Natural killer cell (primary cell): ENCODE data around the gene NDUFV3. TPM values are rescaled to one million over a fixed set of nuclear protein-coding genes. Genes with fewer than 3 reads are reported as not detected.
"Not testable (repeated sequence)": the region's sequence is repeated elsewhere in the genome, so short reads cannot be mapped to it uniquely, and the experiment has no call there.

Experiments used
- ATAC-seq, 3 donors: fragments of 150-1000 bp in 2 of 3; fragments of 200-7000 bp in 1 of 3; cut with Tn5 transposase; 1 replicate in 1 of 3; 2 replicates in 2 of 3; pipeline ENCODE4 v1.10.0; 2021; ENCODE audit warnings: mild to moderate bottlenecking in 2 of 3, moderate library complexity in 2 of 3
- DNase-seq, 2 donors: peaks; one replicate each; pipeline versions ENCODE4 v3.0.0 to v3.0.0-alpha.2; 2013 to 2021; ENCODE audit warnings: mixed read lengths in 1 of 2
- H3K27ac ChIP-seq: one replicate; pipeline ENCODE4 v1.5.1; 2013; ENCODE audit warnings: mild to moderate bottlenecking, low read length
- H3K27me3 ChIP-seq: one replicate; pipeline ENCODE4 v1.6.1; 2013; ENCODE audit warnings: low read length; ENCODE audit not compliant: control insufficient read depth, insufficient read depth
- H3K36me3 ChIP-seq: one replicate; pipeline ENCODE4 v1.6.1; 2013; ENCODE audit warnings: low read length; ENCODE audit not compliant: control insufficient read depth, insufficient read depth
- H3K4me1 ChIP-seq: one replicate; pipeline ENCODE4 v1.6.1; 2013; ENCODE audit warnings: low read length; ENCODE audit not compliant: control insufficient read depth, insufficient read depth
- H3K4me3 ChIP-seq: one replicate; pipeline ENCODE4 v1.5.1; 2013; ENCODE audit warnings: low read length
- H3K9me3 ChIP-seq: one replicate; pipeline ENCODE4 v1.6.1; 2013; ENCODE audit warnings: low read length; ENCODE audit not compliant: control insufficient read depth, insufficient read depth
- H3K27ac Mint-ChIP-seq, 2 donors: one replicate each; pipeline ENCODE4 v1.8.0; 2022; ENCODE audit warnings: mild to moderate bottlenecking in 2 of 2, mixed read lengths in 2 of 2, moderate library complexity in 1 of 2
- H3K27me3 Mint-ChIP-seq, 2 donors: one replicate each; pipeline ENCODE4 v1.8.0; 2022; ENCODE audit warnings: low read depth in 2 of 2, mixed read lengths in 2 of 2
- H3K36me3 Mint-ChIP-seq: one replicate; pipeline ENCODE4 v1.8.0; 2022; ENCODE audit warnings: mixed read lengths
- H3K4me1 Mint-ChIP-seq, 2 donors: one replicate each; pipeline ENCODE4 v1.8.0; 2022; ENCODE audit warnings: mixed read lengths in 2 of 2
- H3K4me3 Mint-ChIP-seq: one replicate; pipeline ENCODE4 v1.8.0; 2022; ENCODE audit warnings: mild to moderate bottlenecking, moderate library complexity, mixed read lengths
- H3K9me3 Mint-ChIP-seq, 2 donors: one replicate each; pipeline ENCODE4 v1.8.0; 2022; ENCODE audit warnings: mixed read lengths in 2 of 2
- CTCF ChIP-seq: fragments of 200-600 bp; IDR thresholded peaks from one replicate; pipeline ENCODE4 v1.8.0; 2022; ENCODE audit warnings: antibody characterized with exemption
- WGBS: methylation state at CpG from one replicate; pipeline ENCODE4 v1.1.7; 2013; ENCODE audit warnings: missing lambda C conversion rate; ENCODE audit not compliant: insufficient coverage; 5-methylcytosine and 5-hydroxymethylcytosine counted together
- intact Hi-C: fragments of 100-400 bp; cut with micrococcal nuclease; formaldehyde crosslinking; loops from one replicate; pipeline ENCODE4 v1.14.2; 2022
- total RNA-seq, 4 donors: library from RNA; stranded (reverse); fragments of 120-200 nt in 1 of 4; gene quantifications; one replicate each; pipeline versions ENCODE4 v1.2.3 to v1.2.4, GENCODE V29; 2013 to 2022

NDUFV3 gene
- total RNA-seq, 3 donors from 2014 or later (not counting 1 experiment from before 2014, with no cell fraction given) = 21.8 to 25.7 (median 23.9) TPM

DNA sequence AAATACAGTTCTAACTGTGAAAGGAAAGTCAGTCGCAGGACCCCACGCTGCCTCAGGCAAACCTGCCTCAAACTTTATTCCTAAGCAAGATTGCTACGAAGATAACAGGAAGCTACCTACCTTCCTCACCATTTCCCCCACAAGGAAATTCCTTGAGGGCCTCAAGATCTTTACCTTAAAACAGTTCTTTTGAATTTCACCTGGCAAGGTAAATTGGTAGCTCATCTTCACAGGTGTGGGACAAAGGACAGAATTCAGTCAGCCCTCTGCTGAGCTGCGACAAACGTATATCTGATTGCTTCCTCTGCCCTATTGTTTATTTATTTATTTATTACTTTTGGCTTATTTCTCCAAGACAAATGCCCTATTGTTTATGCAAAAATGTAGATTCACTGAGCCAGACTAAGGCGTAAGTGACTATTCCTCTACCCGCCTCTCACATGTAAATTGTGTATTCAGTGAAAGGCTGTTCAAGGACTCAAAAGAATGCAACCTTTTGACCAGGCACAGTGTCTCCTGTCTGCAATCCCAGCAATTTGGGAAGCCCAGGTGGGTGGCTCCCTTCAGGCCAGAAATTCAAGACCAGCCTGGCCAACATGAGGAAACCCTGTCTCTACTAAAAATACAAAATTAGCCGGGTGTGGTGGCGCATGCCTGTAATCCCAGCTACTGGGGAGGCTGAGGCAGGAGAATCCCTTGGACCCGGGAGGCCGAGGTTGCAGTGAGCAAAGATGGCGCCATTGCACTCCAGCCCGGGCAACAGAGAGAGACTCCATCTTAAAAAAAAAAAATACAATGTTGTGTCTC is 63.9 kb downstream of the NDUFV3 start:
- Mint-ChIP-seq H3K27me3 (no peaks in the 10 kb centered on the region), H3K36me3 (no peaks in the 10 kb centered on the region), H3K4me1 (peaks cover 12 to 15% of the 10 kb centered on the region in 2 donors), H3K4me3 (no peak overlapping the region), H3K9me3 (no peaks in the 10 kb centered on the region), H3K27ac (no peak overlapping the region)
- no peaks in the 10 kb centered on the region for H3K9me3 ChIP-seq
- H3K27me3 ChIP-seq = no peaks in the 10 kb centered on the region
- H3K4me1 ChIP-seq = peaks cover 12% of the 10 kb centered on the region
- H3K36me3 ChIP-seq = no peaks in the 10 kb centered on the region
- H3K4me3 ChIP-seq = no peak overlapping the region
- WGBS = 95% methylated on average over 11 of the region's 13 CpGs
- DNase-seq (no peak), ATAC-seq (peak in 1 of 3 donors; percentile 86)
- intact Hi-C loops = no loop called here
- H3K27ac ChIP-seq = no peak overlapping the region
- no peak for TF ChIP-seq CTCF

GRCh38 chr21:42958122-42958521 is 65.0 kb downstream of the NDUFV3 start:
- H3K4me3 ChIP-seq, H3K36me3 Mint-ChIP-seq, ATAC-seq, DNase-seq, H3K27ac Mint-ChIP-seq, intact Hi-C loops, H3K36me3 ChIP-seq, H3K27me3 Mint-ChIP-seq, H3K9me3 ChIP-seq, H3K9me3 Mint-ChIP-seq, H3K27me3 ChIP-seq, H3K4me3 Mint-ChIP-seq, H3K27ac ChIP-seq: not testable (repeated sequence)
- 60% methylated on average over 6 of the region's 6 CpGs for WGBS
- peaks cover 12% of the 10 kb centered on the region for H3K4me1 ChIP-seq
- H3K4me1 Mint-ChIP-seq = peaks cover 12 to 15% of the 10 kb centered on the region in 2 donors

GRCh38 chr21:42959728-42960127 is 66.6 kb downstream of the NDUFV3 start:
- H3K4me1 Mint-ChIP-seq = peaks cover 12 to 15% of the 10 kb centered on the region in 2 donors
- Histone ChIP-seq H3K4me1 (peaks cover 12% of the 10 kb centered on the region), H3K27ac (no peak overlapping the region), H3K9me3 (no peaks in the 10 kb centered on the region), H3K4me3 (no peak overlapping the region), H3K36me3 (no peaks in the 10 kb centered on the region), H3K27me3 (no peaks in the 10 kb centered on the region)
- H3K36me3 Mint-ChIP-seq = no peaks in the 10 kb centered on the region
- no peak for TF ChIP-seq CTCF
- intact Hi-C loops = no loop called here
- DNase-seq (no peak), ATAC-seq (no peak)
- no peak overlapping the region for H3K27ac Mint-ChIP-seq
- H3K9me3 Mint-ChIP-seq = no peaks in the 10 kb centered on the region
- 90% methylated on average over 3 of the region's 3 CpGs for WGBS
- H3K27me3 Mint-ChIP-seq = no peaks in the 10 kb centered on the region
- H3K4me3 Mint-ChIP-seq = peak overlapping the region; percentile 52

DNA sequence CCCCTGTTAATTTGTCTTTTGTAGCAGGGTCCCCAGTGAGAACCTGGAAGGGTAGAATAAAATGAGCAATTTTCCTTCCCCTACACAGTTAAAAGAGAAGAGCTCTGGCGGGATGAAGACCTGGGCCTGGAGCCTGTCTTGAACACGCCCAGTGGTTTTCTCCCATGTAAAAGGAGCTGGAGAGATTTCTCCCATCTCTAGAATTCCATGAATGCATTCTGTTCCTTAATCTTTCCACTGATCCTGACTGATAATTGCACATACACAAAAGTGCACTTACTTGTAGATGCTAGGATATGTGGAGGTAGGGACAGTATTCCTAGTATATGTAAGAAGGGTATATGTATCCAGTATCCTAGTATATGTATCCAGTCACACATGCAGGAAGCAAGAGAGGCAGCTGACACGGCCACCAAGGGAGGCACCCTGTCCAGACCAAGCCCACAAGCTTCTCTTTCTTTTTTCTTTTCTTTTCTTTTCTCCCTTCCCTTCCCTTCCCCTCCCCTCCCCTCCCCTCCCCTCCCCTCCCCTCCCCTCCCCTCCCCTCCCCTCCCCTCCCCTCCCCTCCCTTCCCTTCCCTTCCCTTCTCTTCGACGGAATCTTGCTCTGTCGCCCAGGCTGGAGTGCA is 69.4 kb downstream of the NDUFV3 start:
- no peaks in the 10 kb centered on the region for H3K27me3 Mint-ChIP-seq
- intact Hi-C loops = no loop called here
- no peaks in the 10 kb centered on the region for H3K9me3 Mint-ChIP-seq
- Histone ChIP-seq H3K27me3 (no peaks in the 10 kb centered on the region), H3K9me3 (no peaks in the 10 kb centered on the region), H3K4me1 (peaks cover 12% of the 10 kb centered on the region), H3K27ac (no peak overlapping the region), H3K36me3 (no peaks in the 10 kb centered on the region), H3K4me3 (no peak overlapping the region)
- peaks cover 12 to 15% of the 10 kb centered on the region in 2 donors for H3K4me1 Mint-ChIP-seq
- no peak for TF ChIP-seq CTCF
- ATAC-seq (no peak), DNase-seq (no peak)
- no peaks in the 10 kb centered on the region for H3K36me3 Mint-ChIP-seq
- H3K27ac Mint-ChIP-seq = no peak overlapping the region
- 93% methylated on average over 5 of the region's 6 CpGs for WGBS
- H3K4me3 Mint-ChIP-seq = no peak overlapping the region

Other genes with a start within 250 kb of the NDUFV3 start
- 1 to 10 TPM; 1.0 to 4.1 (median 1.2) TPM for gene PDE9A, start 239.7 kb upstream of the NDUFV3 start, total RNA-seq
- 10 to 100 TPM; 11.1 to 15.5 (median 14.0) TPM for gene WDR4, start 13.8 kb upstream of the NDUFV3 start, total RNA-seq
- not detected for gene ERVH48-1, start 32.3 kb downstream of the NDUFV3 start, total RNA-seq
- gene PKNOX1, start 81.3 kb downstream of the NDUFV3 start, total RNA-seq = 10 to 100 TPM; 19.1 to 25.5 (median 21.5) TPM
- gene CBS, start 182.5 kb downstream of the NDUFV3 start, total RNA-seq = under 1 TPM in 2 of 3 donors, not detected in 1; 0.58 to 0.84 TPM
- gene U2AF1, start 214.3 kb downstream of the NDUFV3 start, total RNA-seq = 100 to 1,000 TPM in 2 of 3 donors, 1 to 10 TPM in 1; 9.0 to 363 (median 273) TPM